Uterus (tissue), 4 donors: Measurements from ENCODE around the gene FRMPD4. TPM values are rescaled to one million over a fixed set of nuclear protein-coding genes. Genes with fewer than 3 reads are reported as not detected.
A peak's percentile ranks its signal among the peaks of the same experiment; 100 is the strongest.

Experiments used
- DNase-seq, 2 donors: peaks; one replicate each; pipeline ENCODE4 v3.0.0-alpha.2; 2019 to 2020
- H3K27ac ChIP-seq, 2 donors: fragments of 200-600 bp; sonication (generic); 1 replicate in 1 of 2; 2 replicates in 1 of 2; pipeline ENCODE4 v1.5.1; 2016 to 2018
- H3K27me3 ChIP-seq, 2 donors: fragments of 200-600 bp; sonication (generic); one replicate each; pipeline ENCODE4 v1.5.1; 2018 to 2019; ENCODE audit warnings: control low read depth in 1 of 2
- H3K36me3 ChIP-seq, 2 donors: fragments of 200-600 bp; sonication (generic); one replicate each; pipeline ENCODE4 v1.5.1; 2019; ENCODE audit warnings: control low read depth in 1 of 2
- H3K4me1 ChIP-seq, 2 donors: fragments of 200-600 bp; sonication (generic); one replicate each; pipeline ENCODE4 v1.5.1; 2018 to 2019; ENCODE audit warnings: control low read depth in 1 of 2
- H3K4me3 ChIP-seq, 2 donors: fragments of 200-600 bp; sonication (generic); 1 replicate in 1 of 2; 2 replicates in 1 of 2; pipeline ENCODE4 v1.5.1; 2018 to 2019; ENCODE audit warnings: mild to moderate bottlenecking in 1 of 2
- H3K9me3 ChIP-seq, 2 donors: fragments of 200-600 bp; sonication (generic); one replicate each; pipeline ENCODE4 v1.5.1; 2019; ENCODE audit warnings: control low read depth in 1 of 2
- POLR2A ChIP-seq, 2 donors: fragments of 450-650 bp; IDR thresholded peaks; one replicate each; pipeline ENCODE4 v1.6.1; 2016; ENCODE audit warnings: antibody characterized with exemption in 2 of 2, mild to moderate bottlenecking in 1 of 2, moderate library complexity in 1 of 2
- intact Hi-C: fragments of 100-400 bp; cut with DNase I; formaldehyde crosslinking; loops from one replicate; pipeline ENCODE4 v1.15.1; 2023; ENCODE audit warnings: low total_unique reads
- total RNA-seq, 4 donors: library from RNA; depleted of rRNA in 3 of 4; stranded (reverse); fragments of >200 nt in 3 of 4; gene quantifications; one replicate each; pipeline versions ENCODE4 v1.1.0 to v1.2.4, GENCODE V29; 2014 to 2023
- TF ChIP-seq, protein P1 (sequence below), 4 experiments: fragments of 200-600 bp in 2 of 4; fragments of 450-650 bp in 2 of 4; sonication (generic) in 2 of 4; IDR thresholded peaks; one replicate each; pipeline ENCODE4 v1.5.1; 2016 to 2019; ENCODE audit warnings: antibody characterized with exemption in 4 of 4, mild to moderate bottlenecking in 2 of 4, moderate library complexity in 1 of 4
- donor health status: DM: yes; HTN: yes; CAD: no.

FRMPD4 gene
- total RNA-seq, 4 donors from 2014 or later: 0.06 to 0.41 TPM; not detected in 2

DNA sequence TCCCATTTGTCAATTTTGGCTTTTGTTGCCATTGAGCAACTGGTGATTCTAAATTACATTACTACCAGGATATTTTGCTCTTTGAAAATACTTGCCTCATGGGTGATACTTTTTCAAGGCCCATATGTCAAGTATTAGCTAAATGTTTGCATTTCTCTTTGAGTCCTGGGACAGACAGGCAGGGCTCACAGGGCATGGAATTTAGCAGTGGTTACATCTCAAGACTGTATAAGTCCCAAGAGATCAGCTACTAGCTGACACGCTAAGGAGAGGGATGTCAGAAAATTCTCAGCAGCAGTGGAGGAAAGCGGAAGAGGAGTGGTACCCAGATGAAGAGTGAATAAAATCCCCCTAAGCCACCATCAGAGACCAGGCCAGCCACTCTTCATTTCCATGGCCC is 224.9 kb downstream of the FRMPD4 start:
- Histone ChIP-seq H3K27me3 (no peaks in the 10 kb centered on the region), H3K9me3 (no peaks in the 10 kb centered on the region), H3K36me3 (no peaks in the 10 kb centered on the region), H3K4me3 (no peak overlapping the region), H3K27ac (no peak overlapping the region), H3K4me1 (no peaks in the 10 kb centered on the region)
- intact Hi-C loops: no loop called here
- no peak for DNase-seq
- TF ChIP-seq, protein P1, sequence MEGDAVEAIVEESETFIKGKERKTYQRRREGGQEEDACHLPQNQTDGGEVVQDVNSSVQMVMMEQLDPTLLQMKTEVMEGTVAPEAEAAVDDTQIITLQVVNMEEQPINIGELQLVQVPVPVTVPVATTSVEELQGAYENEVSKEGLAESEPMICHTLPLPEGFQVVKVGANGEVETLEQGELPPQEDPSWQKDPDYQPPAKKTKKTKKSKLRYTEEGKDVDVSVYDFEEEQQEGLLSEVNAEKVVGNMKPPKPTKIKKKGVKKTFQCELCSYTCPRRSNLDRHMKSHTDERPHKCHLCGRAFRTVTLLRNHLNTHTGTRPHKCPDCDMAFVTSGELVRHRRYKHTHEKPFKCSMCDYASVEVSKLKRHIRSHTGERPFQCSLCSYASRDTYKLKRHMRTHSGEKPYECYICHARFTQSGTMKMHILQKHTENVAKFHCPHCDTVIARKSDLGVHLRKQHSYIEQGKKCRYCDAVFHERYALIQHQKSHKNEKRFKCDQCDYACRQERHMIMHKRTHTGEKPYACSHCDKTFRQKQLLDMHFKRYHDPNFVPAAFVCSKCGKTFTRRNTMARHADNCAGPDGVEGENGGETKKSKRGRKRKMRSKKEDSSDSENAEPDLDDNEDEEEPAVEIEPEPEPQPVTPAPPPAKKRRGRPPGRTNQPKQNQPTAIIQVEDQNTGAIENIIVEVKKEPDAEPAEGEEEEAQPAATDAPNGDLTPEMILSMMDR (IDR thresholded peaks at IDR 0.05): no peak

- Histone ChIP-seq H3K27me3 (no peaks in the 10 kb centered on the region), H3K27ac (no peak overlapping the region), H3K4me1 (no peaks in the 10 kb centered on the region), H3K36me3 (no peaks in the 10 kb centered on the region), H3K4me3 (no peak overlapping the region), H3K9me3 (no peaks in the 10 kb centered on the region)
- TF ChIP-seq POLR2A (IDR thresholded peaks at IDR 0.05): no peak
- TF ChIP-seq, protein P1 (IDR thresholded peaks at IDR 0.05): no peak
- no peak for DNase-seq
- intact Hi-C loops: no loop called here
These were observed 228.2 kb downstream of the FRMPD4 start for GRCh38 chrX:12366440-12366839.

- H3K9me3 ChIP-seq: no peaks in the 10 kb centered on the region
- no peak for DNase-seq
- H3K27ac ChIP-seq: no peak overlapping the region
- H3K4me3 ChIP-seq: no peak overlapping the region
- intact Hi-C loops: no loop called here
- no peaks in the 10 kb centered on the region for H3K27me3 ChIP-seq
- H3K36me3 ChIP-seq: no peaks in the 10 kb centered on the region
- TF ChIP-seq POLR2A (IDR thresholded peaks at IDR 0.05): no peak
- TF ChIP-seq, protein P1 (IDR thresholded peaks at IDR 0.05): no peak
- H3K4me1 ChIP-seq: no peaks in the 10 kb centered on the region
These were observed 229.0 kb downstream of the FRMPD4 start for GRCh38 chrX:12367254-12367653.

DNA sequence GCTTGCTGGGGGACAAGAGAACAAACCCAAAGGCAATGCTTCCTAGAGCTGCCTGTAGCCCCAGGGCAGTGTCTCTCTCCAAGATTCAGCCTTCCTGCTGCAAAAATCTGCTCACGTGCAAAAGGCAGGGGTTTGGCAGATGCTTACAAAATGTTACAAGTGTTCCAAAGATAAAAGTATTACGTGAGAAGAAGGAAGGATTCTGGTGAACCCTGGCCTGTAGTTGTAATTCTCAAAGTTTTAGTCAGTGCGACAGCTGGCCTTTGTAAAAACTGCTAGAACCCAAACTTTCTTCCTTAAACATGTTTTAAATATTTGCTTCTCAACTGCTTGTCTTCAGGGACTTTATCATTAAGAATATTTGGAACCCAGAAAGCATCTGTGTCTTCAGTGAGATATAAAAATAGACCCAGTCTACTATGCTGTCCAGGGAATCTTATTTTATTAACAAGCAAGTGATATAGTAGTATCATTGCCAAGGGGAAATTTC is 232.3 kb downstream of the FRMPD4 start:
- Histone ChIP-seq H3K27me3 (no peaks in the 10 kb centered on the region), H3K4me1 (no peaks in the 10 kb centered on the region), H3K36me3 (no peaks in the 10 kb centered on the region), H3K27ac (no peak overlapping the region), H3K4me3 (no peak overlapping the region), H3K9me3 (no peaks in the 10 kb centered on the region)
- intact Hi-C loops: no loop called here
- DNase-seq: peak; percentile 13 to 48
- TF ChIP-seq, protein P1 (IDR thresholded peaks at IDR 0.05): no peak
- TF ChIP-seq POLR2A (IDR thresholded peaks at IDR 0.05): no peak

GRCh38 chrX:12372111-12372510 is 233.8 kb downstream of the FRMPD4 start:
- H3K9me3 ChIP-seq: no peaks in the 10 kb centered on the region
- no peak overlapping the region for H3K27ac ChIP-seq
- no peaks in the 10 kb centered on the region for H3K4me1 ChIP-seq
- H3K36me3 ChIP-seq: no peaks in the 10 kb centered on the region
- DNase-seq: peak in 1 of 2 donors; percentile 20
- no peaks in the 10 kb centered on the region for H3K27me3 ChIP-seq
- H3K4me3 ChIP-seq: no peak overlapping the region
- TF ChIP-seq, protein P1 (IDR thresholded peaks at IDR 0.05): no peak
- no peak for TF ChIP-seq POLR2A (IDR thresholded peaks at IDR 0.05)
- intact Hi-C loops: no loop called here
